CD4-positive, alpha-beta T cell treated with Interleukin-2 at 100 ng/mL for 4 hours (primary cell): ENCODE results near the gene SHANK2.
"Not testable (repeated sequence)": the region's sequence is repeated elsewhere in the genome, so short reads cannot be mapped to it uniquely, and the experiment has no call there.

Source experiments
- DNase-seq: peaks from one replicate; pipeline ENCODE4 v3.0.0-alpha.2; 2020; ENCODE audit warnings: low spot score

SHANK2 gene

DNA sequence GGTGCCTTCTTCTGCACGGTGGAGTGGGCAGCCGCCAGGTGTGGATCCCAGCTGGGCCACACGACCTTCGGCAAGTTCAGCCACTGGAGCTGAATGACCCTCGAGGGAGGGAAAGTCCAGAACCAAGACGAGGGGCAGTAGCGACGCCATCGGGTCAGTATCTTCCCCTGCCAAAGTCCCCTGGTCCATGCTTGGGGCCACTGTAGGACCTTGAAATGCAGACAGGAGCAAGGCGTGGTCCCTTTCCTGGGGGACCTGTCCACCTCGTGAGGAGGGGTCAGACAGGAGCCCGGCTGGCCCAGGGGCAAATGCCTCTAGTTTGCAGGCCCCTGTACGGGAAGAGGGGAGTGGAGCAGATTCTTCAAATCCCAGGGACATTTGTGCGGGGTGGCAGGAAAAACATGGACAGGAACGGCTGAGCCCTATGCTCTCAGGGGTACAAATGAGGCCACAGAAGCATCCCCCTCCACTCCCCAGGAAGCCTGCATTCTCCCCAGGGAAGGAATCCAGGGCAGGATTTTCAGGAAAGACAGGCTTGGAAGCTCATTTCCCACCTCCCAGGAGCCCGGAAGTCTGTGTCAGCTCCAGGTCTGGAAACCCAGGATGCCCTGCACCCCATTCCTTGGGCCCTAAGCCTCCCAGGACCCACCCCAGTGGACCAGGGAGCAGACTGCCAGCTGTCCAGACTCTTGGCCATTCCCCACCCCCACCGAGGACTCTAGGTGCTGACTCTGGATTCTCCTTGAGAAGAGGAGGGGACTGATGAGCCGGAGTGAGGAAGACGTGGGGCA is 6.6 kb downstream of the SHANK2 start:
- DNase-seq = no peak

GRCh38 chr11:71244116-71244810 is 8.1 kb downstream of the SHANK2 start:
- DNase-seq = no peak

DNA sequence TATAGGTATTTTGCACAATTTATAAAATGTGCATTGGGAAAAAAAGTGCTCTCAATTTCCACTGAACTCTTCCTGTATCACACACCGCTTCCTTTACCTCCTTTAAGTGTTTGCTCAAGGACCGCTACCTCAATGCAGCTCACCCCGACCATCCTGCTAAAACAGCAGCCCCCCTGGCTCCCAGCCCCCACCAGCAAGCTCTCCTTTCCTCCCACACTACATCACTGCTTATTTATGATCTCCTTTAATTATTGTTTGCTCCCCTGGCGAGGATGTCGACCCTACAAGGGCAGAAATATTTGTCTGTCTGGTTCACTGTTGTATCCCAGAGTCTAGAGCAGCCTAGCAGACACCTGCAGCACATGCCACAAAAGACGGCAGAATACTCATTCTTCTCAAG is 10.0 kb downstream of the SHANK2 start:
- DNase-seq = no peak

- DNase-seq = no peak
These were observed 10.6 kb downstream of the SHANK2 start for GRCh38 chr11:71241721-71242259.

DNA sequence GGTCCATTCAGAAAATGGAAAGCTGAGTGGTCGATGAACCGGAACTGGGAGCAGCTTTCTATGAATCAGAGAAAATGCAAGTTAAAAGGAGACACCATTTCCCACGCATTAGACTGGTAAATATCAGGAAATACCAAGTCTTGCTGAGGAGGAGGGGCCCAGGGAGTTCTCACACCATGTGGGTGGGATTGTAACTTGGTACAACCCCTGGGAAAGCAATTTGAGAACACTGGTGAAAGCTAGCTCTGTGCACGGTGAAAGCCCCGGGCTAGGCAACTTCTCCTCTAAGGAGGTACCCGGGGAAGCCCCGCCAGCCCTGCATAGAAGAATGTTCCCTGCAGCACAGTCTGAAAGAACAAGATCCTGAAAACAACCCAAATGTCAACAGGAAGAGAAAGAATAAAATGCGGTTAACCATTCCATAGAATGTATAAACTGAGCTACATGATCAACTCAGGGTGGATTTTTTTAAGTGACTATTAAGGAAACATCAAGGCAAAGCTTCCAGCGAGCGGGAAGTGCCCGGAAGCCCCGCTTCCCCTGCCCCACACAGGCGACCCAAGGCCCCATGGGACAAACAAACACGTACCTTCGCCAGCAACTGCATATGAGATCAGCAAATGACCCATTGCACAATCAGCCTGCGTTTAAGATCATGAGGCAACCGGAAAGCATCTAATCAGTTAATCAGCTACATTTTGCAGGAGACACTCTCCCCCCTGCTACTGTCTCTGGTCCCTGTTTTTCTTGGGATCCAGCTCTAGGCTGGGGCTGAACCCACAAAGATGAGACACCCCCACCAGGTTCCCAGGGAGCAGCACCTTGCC is 11.3 kb downstream of the SHANK2 start:
- DNase-seq = no peak

DNA sequence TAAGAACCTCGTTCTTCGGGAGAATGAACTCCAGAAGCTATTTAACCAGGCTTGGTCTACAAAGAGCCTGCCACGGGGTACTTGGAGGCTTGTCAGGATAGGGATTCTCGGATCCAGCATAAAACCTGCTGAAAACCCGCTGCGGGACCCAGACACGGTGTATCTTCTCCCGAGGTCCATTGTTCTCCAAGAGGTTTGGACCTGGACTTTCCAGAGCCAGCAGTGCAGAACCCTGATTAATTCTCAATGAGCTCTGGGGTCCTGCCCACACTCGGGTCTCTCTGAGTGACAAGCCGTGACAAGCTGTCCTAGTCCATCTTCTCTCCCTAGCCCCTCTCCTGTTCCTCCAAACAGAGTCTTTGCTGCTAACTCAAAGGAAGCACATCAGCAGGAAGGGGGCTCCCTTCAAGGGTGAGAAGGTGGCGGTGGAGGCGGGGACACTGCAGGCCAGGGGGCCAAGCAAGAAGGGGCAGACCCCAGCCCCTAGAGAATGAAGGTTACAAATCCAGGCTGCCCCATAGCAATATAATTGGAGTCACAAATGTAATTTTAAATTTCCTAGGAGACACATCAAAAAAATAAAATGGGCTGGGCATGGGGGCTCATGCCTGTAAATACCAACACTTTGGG is 12.2 kb downstream of the SHANK2 start:
- no peak for DNase-seq

- DNase-seq = no peak
These were observed 12.8 kb downstream of the SHANK2 start for GRCh38 chr11:71239581-71239980.

GRCh38 chr11:71238941-71239340 is 13.4 kb downstream of the SHANK2 start:
- no peak for DNase-seq

DNA sequence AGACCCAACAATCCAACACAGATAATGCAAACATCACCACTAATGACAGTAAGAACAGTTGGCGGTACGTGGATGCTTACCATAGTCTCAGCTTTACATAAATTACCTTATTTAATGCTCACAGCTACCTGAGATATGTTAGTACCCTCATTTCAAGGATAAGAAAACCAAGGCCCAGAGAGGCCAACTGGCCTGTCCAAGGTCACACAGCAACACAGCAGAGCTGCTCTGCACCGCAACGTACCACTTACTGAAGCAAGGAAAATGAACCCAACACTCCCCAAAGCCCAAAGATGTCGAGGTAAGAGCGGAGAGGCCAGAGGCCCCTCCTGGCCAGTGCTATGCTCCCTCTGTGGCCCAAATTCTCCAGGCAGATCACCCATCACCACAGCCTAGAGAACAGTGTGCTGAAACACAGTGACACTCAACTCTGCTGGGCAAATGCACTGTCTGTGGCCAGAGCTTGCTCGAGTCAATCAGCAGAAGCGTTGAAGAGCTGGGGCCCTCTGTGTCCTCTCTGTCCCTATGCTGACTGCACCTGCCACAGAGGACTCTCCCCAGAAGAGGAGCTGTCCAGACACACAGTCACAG is 14.0 kb downstream of the SHANK2 start:
- DNase-seq = no peak

DNA sequence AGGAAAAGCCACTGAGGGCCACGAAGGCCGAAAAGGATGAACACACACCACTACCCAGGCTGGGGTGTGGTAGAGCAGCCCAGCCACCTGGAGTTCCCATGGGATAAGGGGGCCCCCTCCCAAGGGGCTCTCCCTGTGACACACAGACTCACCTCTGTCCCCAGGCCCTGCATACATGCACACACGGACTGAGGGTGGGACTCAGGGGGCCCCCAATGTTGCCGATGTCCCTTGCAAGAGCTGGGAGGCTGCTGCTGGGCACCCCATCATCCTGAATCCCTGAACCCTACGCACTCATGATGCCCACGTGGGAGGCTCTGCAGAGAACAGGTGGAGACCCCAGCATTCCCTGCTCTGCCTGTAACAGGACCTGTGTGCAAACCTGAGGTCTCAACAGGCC is 14.5 kb downstream of the SHANK2 start:
- no peak for DNase-seq

GRCh38 chr11:71236836-71237475 is 15.4 kb downstream of the SHANK2 start:
- DNase-seq = no peak

- no peak for DNase-seq
These were observed 16.7 kb downstream of the SHANK2 start for GRCh38 chr11:71235719-71236118.

DNA sequence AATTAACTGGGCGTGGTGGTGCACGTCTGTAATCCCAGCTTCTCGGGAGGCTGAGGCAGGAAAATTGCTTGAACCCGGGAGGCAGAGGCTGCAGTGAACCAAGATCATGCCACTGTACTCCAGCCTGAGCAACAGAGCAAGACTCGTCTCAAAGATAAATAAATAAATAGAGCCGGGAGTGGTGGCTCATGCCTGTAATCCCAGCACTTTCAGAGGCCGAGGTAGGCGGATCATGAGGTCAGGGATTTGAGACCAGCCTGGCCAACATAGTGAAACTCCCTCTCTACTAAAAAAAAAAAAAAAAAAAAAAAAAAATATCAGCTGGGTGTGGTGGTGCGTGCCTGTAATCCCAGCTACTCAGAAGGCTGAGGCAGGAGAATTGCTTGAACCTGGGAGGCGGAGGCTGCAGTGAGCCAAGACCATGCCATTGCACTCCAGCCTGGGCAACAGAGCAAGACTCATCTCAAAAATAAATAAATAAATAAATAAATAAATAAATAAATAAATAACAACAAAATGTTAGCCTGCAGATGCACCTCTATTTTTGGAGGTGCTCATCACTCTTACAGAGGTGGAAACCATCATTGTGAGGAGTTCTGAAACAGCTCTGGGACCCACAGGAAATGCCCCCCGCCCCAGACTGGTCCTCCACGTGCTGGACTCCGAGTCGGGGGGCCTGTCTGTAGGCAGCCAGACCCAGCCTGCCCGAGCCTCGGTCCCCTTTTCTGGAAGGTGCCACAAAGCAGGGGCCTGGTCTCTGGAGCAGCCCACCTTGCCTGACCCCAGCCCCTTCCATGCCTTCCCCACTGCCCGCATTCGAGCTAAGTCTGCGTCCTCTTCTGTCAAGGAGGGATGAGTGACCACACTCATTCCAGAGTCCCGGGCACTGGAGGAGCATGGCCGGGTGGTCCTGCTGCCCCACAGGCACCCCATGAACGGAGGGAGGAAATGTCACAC is 18.2 kb downstream of the SHANK2 start:
- DNase-seq = not testable (repeated sequence)

GRCh38 chr11:71232364-71232763 is 20.0 kb downstream of the SHANK2 start:
- no peak for DNase-seq

GRCh38 chr11:71228961-71229360 is 23.4 kb downstream of the SHANK2 start:
- no peak for DNase-seq

GRCh38 chr11:71227058-71227659 is 25.2 kb downstream of the SHANK2 start:
- no peak for DNase-seq

GRCh38 chr11:71223671-71224660 is 28.4 kb downstream of the SHANK2 start:
- no peak for DNase-seq

GRCh38 chr11:71223081-71223405 is 29.3 kb downstream of the SHANK2 start:
- no peak for DNase-seq
